HepG2 (cell line): ENCODE results near the gene RAI14. TPM values are rescaled to one million over a fixed set of nuclear protein-coding genes. Genes with fewer than 3 reads are reported as not detected.

Experiments
- AKNA ChIP-seq: sonication (generic); formaldehyde crosslinking; IDR thresholded peaks from 2 replicates; pipeline ENCODE4 v1.4.0; 2020; ENCODE audit warnings: missing genetic modification reagents, borderline replicate concordance
- DMAP1 ChIP-seq: IDR thresholded peaks from 2 replicates; pipeline ENCODE4 v1.6.1; 2016
- EP300 ChIP-seq, 3 experiments: sonication (generic) in 1 of 3; formaldehyde crosslinking in 1 of 3; IDR thresholded peaks; 2 replicates each; pipeline versions ENCODE4 v1.5.1 to v1.6.1; 2011 to 2020; ENCODE audit warnings: low read depth in 2 of 3, low read length in 2 of 3, borderline replicate concordance in 1 of 3, improper control_type of control experiment in 1 of 3, mild to moderate bottlenecking in 1 of 3, missing genetic modification reagents in 1 of 3, moderate library complexity in 1 of 3
- ETV5 ChIP-seq: IDR thresholded peaks from 2 replicates; pipeline ENCODE4 v1.6.1; 2018; ENCODE audit warnings: missing biosample characterization, missing genetic modification reagents, inconsistent platforms, borderline replicate concordance
- FOSL1 ChIP-seq: sonication (generic); formaldehyde crosslinking; IDR thresholded peaks from 2 replicates; pipeline ENCODE4 v1.9.0; 2021; ENCODE audit warnings: missing genetic modification reagents, borderline replicate concordance
- FOSL2 ChIP-seq: sonication (generic); formaldehyde crosslinking; IDR thresholded peaks from 2 replicates; pipeline ENCODE4 v1.4.0; 2020; ENCODE audit warnings: missing genetic modification reagents
- FOXK1 ChIP-seq: sonication (generic); formaldehyde crosslinking; IDR thresholded peaks from 2 replicates; pipeline ENCODE4 v1.4.0; 2020; ENCODE audit warnings: low read depth, missing genetic modification reagents, borderline replicate concordance
- GATAD1 ChIP-seq: IDR thresholded peaks from 2 replicates; pipeline ENCODE4 v1.6.1; 2016; ENCODE audit warnings: missing genetic modification reagents, missing compliant biosample characterization
- GLMP ChIP-seq: sonication (generic); formaldehyde crosslinking; IDR thresholded peaks from 2 replicates; pipeline ENCODE4 v1.9.0; 2021; ENCODE audit warnings: missing genetic modification reagents, mild to moderate bottlenecking, borderline replicate concordance
- HDAC2 ChIP-seq: sonication (generic); formaldehyde crosslinking; IDR thresholded peaks from 2 replicates; pipeline ENCODE4 v1.4.0; 2020; ENCODE audit warnings: missing genetic modification reagents
- KDM4B ChIP-seq: sonication (generic); formaldehyde crosslinking; IDR thresholded peaks from 2 replicates; pipeline ENCODE4 v1.4.0; 2020; ENCODE audit warnings: missing genetic modification reagents
- KLF6 ChIP-seq: IDR thresholded peaks from 2 replicates; pipeline ENCODE4 v1.8.0; 2016; ENCODE audit warnings: missing biosample characterization, missing genetic modification reagents
- NCOA2 ChIP-seq: sonication (generic); formaldehyde crosslinking; IDR thresholded peaks from 2 replicates; pipeline ENCODE4 v1.8.0; 2022; ENCODE audit warnings: inconsistent platforms
- PAXIP1 ChIP-seq: sonication (generic); formaldehyde crosslinking; conservative IDR thresholded peaks from 2 replicates; pipeline ENCODE4 v1.4.0; 2020; ENCODE audit warnings: mild to moderate bottlenecking, missing genetic modification reagents, moderate library complexity
- SAP130 ChIP-seq: IDR thresholded peaks from 2 replicates; pipeline ENCODE4 v1.6.1; 2016; ENCODE audit warnings: low read depth
- SP5 ChIP-seq: IDR thresholded peaks from 2 replicates; pipeline ENCODE4 v1.6.1; 2016; ENCODE audit warnings: low read depth, borderline replicate concordance
- STAG1 ChIP-seq: sonication (generic); formaldehyde crosslinking; IDR thresholded peaks from 2 replicates; pipeline ENCODE4 v1.4.0; 2020; ENCODE audit warnings: missing genetic modification reagents
- ZC3H13 ChIP-seq: sonication (generic); formaldehyde crosslinking; IDR thresholded peaks from 2 replicates; pipeline ENCODE4 v1.8.1; 2023; ENCODE audit warnings: mild to moderate bottlenecking, missing genetic modification reagents, moderate library complexity
- ZFP37 ChIP-seq: sonication (generic); formaldehyde crosslinking; IDR thresholded peaks from 2 replicates; pipeline ENCODE4 v1.4.0; 2020; ENCODE audit warnings: missing genetic modification reagents, borderline replicate concordance
- ZNF720 ChIP-seq: sonication (generic); formaldehyde crosslinking; IDR thresholded peaks from 2 replicates; pipeline ENCODE4 v1.4.0; 2020; ENCODE audit warnings: missing genetic modification reagents
- ZNF792 ChIP-seq: IDR thresholded peaks from 2 replicates; pipeline ENCODE4 v1.6.1; 2016
- polyA plus RNA-seq, 8 experiments: library from polyadenylated mRNA; depleted of rRNA in 3 of 8; stranded (reverse) in 7 of 8; unstranded in 1 of 8; fragments of >200 nt; fragmentation: Illumina TruSeq in 4 of 8; extraction: Trizol in 4 of 8; gene quantifications; 2 replicates each; pipeline versions ENCODE4 v1.2.1 to v1.2.3, GENCODE V29; 2011 to 2016; ENCODE audit warnings: low read depth in 4 of 8, missing spikeins in 1 of 8, mixed read lengths in 1 of 8; ENCODE audit not compliant: insufficient read depth in 1 of 8
- total RNA-seq, 5 experiments: library from RNA; depleted of rRNA; stranded (reverse); fragments of >200 nt; fragmentation: Illumina TruSeq; extraction: Trizol; gene quantifications; 2 replicates each; pipeline ENCODE4 v1.2.3, GENCODE V29; 2016; ENCODE audit warnings: low read depth in 1 of 5

The RAI14 gene
- total and polyA plus RNA-seq, 2 of the 13 experiments (the other 11 are each of a cell fraction or from before 2014, with no cell fraction given): 12.6 to 18.2 TPM

- TF ChIP-seq AKNA (CRISPR knock-in tag): no peak
- TF ChIP-seq ZNF792 (CRISPR knock-in tag): 0 out of 2 replicates have a peak, but pooled peaks have one; percentile 22
- TF ChIP-seq SAP130 (CRISPR knock-in tag): 0 out of 2 replicates have a peak, but pooled peaks have one; percentile 33
- TF ChIP-seq ETV5 (CRISPR knock-in tag): peak; percentile 22; the same call in 1 of the 2 replicates
- 0 out of 2 replicates have a peak, but pooled peaks have one; percentile 22 for TF ChIP-seq NCOA2
- no peak for TF ChIP-seq GLMP (CRISPR knock-in tag)
- TF ChIP-seq HDAC2 (CRISPR knock-in tag): peak; percentile 25; the same call in 1 of the 2 replicates
- TF ChIP-seq STAG1 (CRISPR knock-in tag): no peak
- TF ChIP-seq KDM4B (CRISPR knock-in tag): no peak
- no peak for TF ChIP-seq DMAP1 (CRISPR knock-in tag)
- TF ChIP-seq FOSL2: peak; percentile 94
- peak; percentile 70 for TF ChIP-seq SP5 (CRISPR knock-in tag)
- TF ChIP-seq FOXK1 (CRISPR knock-in tag): no peak
- TF ChIP-seq ZC3H13 (CRISPR knock-in tag): no peak
- TF ChIP-seq GATAD1 (CRISPR knock-in tag): no peak
- TF ChIP-seq FOSL1 (CRISPR knock-in tag): peak; percentile 62; the same call in 1 of the 2 replicates
- no peak for TF ChIP-seq KLF6 (CRISPR knock-in tag)
- peak in 1 of 2 experiments; percentile 16; a peak in 1 of 4 replicates for TF ChIP-seq EP300 (IDR thresholded peaks at IDR 0.05; ENCODE audit: low read depth in 2 of 2, low read length in 2 of 2)
- TF ChIP-seq EP300 (CRISPR knock-in tag; IDR thresholded peaks at IDR 0.05; ENCODE audit: borderline replicate concordance): no peak
- peak; percentile 40; the same call in 1 of the 2 replicates for TF ChIP-seq PAXIP1
- TF ChIP-seq ZNF720: no peak
- TF ChIP-seq ZFP37 (CRISPR knock-in tag): no peak
Measured at GRCh38 chr5:34686762-34687268, 30.7 kb downstream of the RAI14 start (continued).
